ENCODE results near the gene RAPGEF2. TPM values are rescaled to one million over a fixed set of nuclear protein-coding genes. Genes with fewer than 3 reads are reported as not detected.

RAPGEF2 gene
- total RNA-seq, 1 experiment from 2014 or later, result 21.2 TPM

DNA sequence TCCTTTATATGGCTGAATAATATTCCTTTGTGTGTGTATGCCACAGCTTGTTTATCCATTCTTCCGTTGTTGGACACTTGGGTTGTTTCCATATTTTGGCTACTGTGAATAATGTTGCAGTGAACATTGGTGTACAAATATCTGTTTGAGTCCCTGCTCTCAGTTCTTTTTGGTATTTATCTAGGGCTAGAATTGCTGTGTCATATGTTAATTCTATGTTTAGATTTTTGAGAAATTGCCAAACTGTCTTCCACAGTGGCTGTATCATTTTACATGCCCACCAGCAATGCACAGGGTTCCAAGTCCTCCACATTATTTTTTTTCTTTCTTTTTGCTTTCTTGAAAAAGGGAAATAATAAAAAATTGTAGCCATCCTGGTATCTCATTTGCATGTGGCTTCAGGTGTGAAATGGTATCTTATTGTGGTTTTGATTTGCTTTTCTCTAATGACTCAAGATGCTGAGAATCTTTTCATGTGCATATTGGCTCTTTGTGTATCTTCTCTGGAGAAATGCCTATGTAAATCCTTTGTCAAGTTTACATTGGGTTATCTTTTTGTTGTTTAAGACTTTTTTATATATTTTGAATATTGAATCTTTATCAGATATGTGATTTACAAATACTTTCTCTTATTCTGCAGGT lies 129.7 kb downstream of the RAPGEF2 start:
- no peaks in the 10 kb centered on the region for H3K27me3 ChIP-seq (ENCODE audit: low read length)
- H3F3A ChIP-seq (ENCODE audit: low read length, unreplicated experiment), result no peaks in the 10 kb centered on the region
- no peak overlapping the region for H3K27ac ChIP-seq (ENCODE audit: low read length)
- H3K36me3 ChIP-seq (ENCODE audit: low read depth, low read length), result no peaks in the 10 kb centered on the region
- no peak overlapping the region for H2AFZ ChIP-seq (ENCODE audit: low read length)
- no peak overlapping the region for H3K4me3 ChIP-seq (ENCODE audit: low read length)
- H3K9me2 ChIP-seq (replicated peaks; ENCODE audit: low read length), result no peaks in the 10 kb centered on the region
- H3K4me2 ChIP-seq (ENCODE audit: low read length), result no peak overlapping the region
- H3K4me1 ChIP-seq (ENCODE audit: insufficient read depth, low read length), result no peaks in the 10 kb centered on the region
- DNase-seq (no peak), ATAC-seq (no peak)
- H3K79me2 ChIP-seq (ENCODE audit: low read length), result no peaks in the 10 kb centered on the region
- no peaks in the 10 kb centered on the region for H3K9me3 ChIP-seq (ENCODE audit: low read length)
- no peaks in the 10 kb centered on the region for H4K20me1 ChIP-seq (ENCODE audit: low read length)
- H3K9ac ChIP-seq (ENCODE audit: low read length), result no peak overlapping the region
- POLR2A ChIA-PET (ENCODE audit: unreplicated experiment), result no interaction called here
- no TSS peak for BruUV-seq (replicated peaks)
- TF ChIP-seq EZH2phosphoT487 (IDR thresholded peaks at IDR 0.05; ENCODE audit: borderline replicate concordance, low read length), result no peak
- TF ChIP-seq, protein P1, sequence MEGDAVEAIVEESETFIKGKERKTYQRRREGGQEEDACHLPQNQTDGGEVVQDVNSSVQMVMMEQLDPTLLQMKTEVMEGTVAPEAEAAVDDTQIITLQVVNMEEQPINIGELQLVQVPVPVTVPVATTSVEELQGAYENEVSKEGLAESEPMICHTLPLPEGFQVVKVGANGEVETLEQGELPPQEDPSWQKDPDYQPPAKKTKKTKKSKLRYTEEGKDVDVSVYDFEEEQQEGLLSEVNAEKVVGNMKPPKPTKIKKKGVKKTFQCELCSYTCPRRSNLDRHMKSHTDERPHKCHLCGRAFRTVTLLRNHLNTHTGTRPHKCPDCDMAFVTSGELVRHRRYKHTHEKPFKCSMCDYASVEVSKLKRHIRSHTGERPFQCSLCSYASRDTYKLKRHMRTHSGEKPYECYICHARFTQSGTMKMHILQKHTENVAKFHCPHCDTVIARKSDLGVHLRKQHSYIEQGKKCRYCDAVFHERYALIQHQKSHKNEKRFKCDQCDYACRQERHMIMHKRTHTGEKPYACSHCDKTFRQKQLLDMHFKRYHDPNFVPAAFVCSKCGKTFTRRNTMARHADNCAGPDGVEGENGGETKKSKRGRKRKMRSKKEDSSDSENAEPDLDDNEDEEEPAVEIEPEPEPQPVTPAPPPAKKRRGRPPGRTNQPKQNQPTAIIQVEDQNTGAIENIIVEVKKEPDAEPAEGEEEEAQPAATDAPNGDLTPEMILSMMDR (conservative IDR thresholded peaks at IDR 0.05; ENCODE audit: low read depth, low read length), result no peak
- TF ChIP-seq EZH2 (IDR thresholded peaks at IDR 0.05; ENCODE audit: low read length, unreplicated experiment), result no peak
- CTCF ChIA-PET, result no interaction called here
- intact Hi-C loops (cut with micrococcal nuclease), result no loop called here

DNA sequence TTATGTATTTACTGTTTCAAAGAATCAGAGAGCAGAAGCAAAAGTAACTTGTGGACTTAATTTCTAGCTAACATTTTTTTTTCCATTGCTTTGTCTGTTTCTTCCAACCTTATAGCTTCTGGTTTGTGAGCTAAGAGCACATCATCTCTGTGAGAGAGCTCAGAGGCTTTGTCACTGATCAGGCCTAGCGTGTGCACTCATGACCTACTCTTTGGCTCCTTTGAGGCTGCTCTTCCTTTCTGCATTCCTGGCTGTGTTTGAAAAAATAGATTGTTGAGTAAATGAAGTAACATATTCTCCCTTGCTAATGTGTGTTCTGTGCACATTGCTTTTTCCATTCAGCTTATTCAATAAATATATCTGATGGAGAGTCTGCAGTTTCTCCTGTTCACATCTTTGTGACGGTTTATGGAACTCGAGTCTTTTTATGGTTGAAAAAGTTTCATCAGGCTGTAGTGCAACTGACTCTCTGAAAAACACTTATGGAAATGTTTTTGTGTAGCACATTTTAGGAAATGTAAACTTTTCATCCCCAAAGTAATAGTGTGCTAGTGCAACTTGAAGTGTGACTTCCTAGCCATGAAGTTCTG lies 133.0 kb downstream of the RAPGEF2 start:
- H2AFZ ChIP-seq (ENCODE audit: low read length), result no peak overlapping the region
- ChIA-PET POLR2A (ENCODE audit: unreplicated experiment) (interaction anchor here (0.6 kb wide), 1 partner anchor 14 kb away, joined by 5 read pairs; no protein-coding TSS in a partner anchor), CTCF (no interaction called here)
- no peak for DNase-seq
- H3F3A ChIP-seq (ENCODE audit: low read length, unreplicated experiment), result no peaks in the 10 kb centered on the region
- H3K79me2 ChIP-seq (ENCODE audit: low read length), result no peaks in the 10 kb centered on the region
- intact Hi-C loops (cut with micrococcal nuclease), result no loop called here
- no peak overlapping the region for H3K4me2 ChIP-seq (ENCODE audit: low read length)
- no peak overlapping the region for H3K9ac ChIP-seq (ENCODE audit: low read length)
- no peak for ATAC-seq
- H3K9me2 ChIP-seq (replicated peaks; ENCODE audit: low read length), result no peaks in the 10 kb centered on the region
- H3K4me1 ChIP-seq (ENCODE audit: insufficient read depth, low read length), result no peaks in the 10 kb centered on the region
- H3K36me3 ChIP-seq (ENCODE audit: low read depth, low read length), result no peaks in the 10 kb centered on the region
- no peaks in the 10 kb centered on the region for H4K20me1 ChIP-seq (ENCODE audit: low read length)
- H3K4me3 ChIP-seq (ENCODE audit: low read length), result no peak overlapping the region
- BruUV-seq (replicated peaks), result no TSS peak
- TF ChIP-seq, protein P1 (conservative IDR thresholded peaks at IDR 0.05; ENCODE audit: low read depth, low read length), result no peak
- TF ChIP-seq EZH2phosphoT487 (IDR thresholded peaks at IDR 0.05; ENCODE audit: borderline replicate concordance, low read length) (no peak), EZH2 (IDR thresholded peaks at IDR 0.05; ENCODE audit: low read length, unreplicated experiment) (no peak)
- no peak overlapping the region for H3K27ac ChIP-seq (ENCODE audit: low read length)
- no peaks in the 10 kb centered on the region for H3K27me3 ChIP-seq (ENCODE audit: low read length)
- H3K9me3 ChIP-seq (ENCODE audit: low read length), result no peaks in the 10 kb centered on the region

DNA sequence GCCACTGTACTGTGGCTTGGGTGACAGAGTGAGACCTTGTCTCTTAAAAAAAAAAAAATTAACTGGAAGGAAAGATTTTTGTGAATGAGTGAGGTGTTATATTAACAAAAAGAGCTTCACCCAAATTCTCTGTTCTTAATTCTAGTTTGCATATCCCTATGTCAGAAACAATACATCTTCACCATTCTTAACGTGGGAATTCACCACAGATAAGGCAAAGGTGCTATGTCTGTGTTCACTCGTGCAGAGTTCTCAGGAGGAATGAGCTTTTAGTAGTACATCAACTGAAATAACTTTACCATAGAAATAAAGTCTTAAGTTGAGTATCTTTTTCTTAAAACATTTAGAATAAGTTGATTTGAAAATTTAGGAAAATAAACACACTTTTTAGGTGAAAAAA lies 135.1 kb downstream of the RAPGEF2 start:
- no TSS peak for BruUV-seq (replicated peaks)
- ATAC-seq, result no peak
- Histone ChIP-seq H3K9me3 (ENCODE audit: low read length) (no peaks in the 10 kb centered on the region), H3K36me3 (ENCODE audit: low read depth, low read length) (no peaks in the 10 kb centered on the region), H3F3A (ENCODE audit: low read length, unreplicated experiment) (no peaks in the 10 kb centered on the region), H3K4me3 (ENCODE audit: low read length) (no peak overlapping the region), H3K79me2 (ENCODE audit: low read length) (no peaks in the 10 kb centered on the region), H3K9me2 (replicated peaks; ENCODE audit: low read length) (no peaks in the 10 kb centered on the region), H3K9ac (ENCODE audit: low read length) (no peak overlapping the region), H3K27ac (ENCODE audit: low read length) (no peak overlapping the region), H3K4me2 (ENCODE audit: low read length) (no peak overlapping the region), H4K20me1 (ENCODE audit: low read length) (no peaks in the 10 kb centered on the region), H3K27me3 (ENCODE audit: low read length) (no peaks in the 10 kb centered on the region), H2AFZ (ENCODE audit: low read length) (no peak overlapping the region), H3K4me1 (ENCODE audit: insufficient read depth, low read length) (no peaks in the 10 kb centered on the region)
- intact Hi-C loops (cut with micrococcal nuclease), result no loop called here
- DNase-seq, result no peak
- ChIA-PET CTCF (no interaction called here), POLR2A (ENCODE audit: unreplicated experiment) (no interaction called here)
- TF ChIP-seq EZH2 (IDR thresholded peaks at IDR 0.05; ENCODE audit: low read length, unreplicated experiment) (no peak), EZH2phosphoT487 (IDR thresholded peaks at IDR 0.05; ENCODE audit: borderline replicate concordance, low read length) (no peak)
- TF ChIP-seq, protein P1 (conservative IDR thresholded peaks at IDR 0.05; ENCODE audit: low read depth, low read length), result no peak
